Measurements from ENCODE around the gene RXRB.

GRCh38 chr6:33200219-33201146, at the start of gene RXRB, which contains the start of gene SLC39A7:
- TF ChIP-seq CTCF (IDR thresholded peaks at IDR 0.05) (no peak), POLR2A (IDR thresholded peaks at IDR 0.05) (no peak)
